ENCODE results near the gene TNF. TPM values are rescaled to one million over a fixed set of nuclear protein-coding genes. Genes with fewer than 3 reads are reported as not detected.
A peak's percentile ranks its signal among the peaks of the same experiment; 100 is the strongest.

TNF gene
- total RNA-seq, 1 experiment from 2014 or later: 223 TPM

GRCh38 chr6:31597006-31597405 is 21.6 kb downstream of the TNF start:
- no peak overlapping the region for H3K4me2 ChIP-seq (ENCODE audit: low read depth, low read length, poor library complexity, severe bottlenecking)
- no peak overlapping the region for H2AFZ ChIP-seq (ENCODE audit: low read length)
- H4K20me1 ChIP-seq (ENCODE audit: insufficient read depth, low read depth, low read length): no peaks in the 10 kb centered on the region
- no peak overlapping the region for H3K27ac ChIP-seq (ENCODE audit: low read length)
- no peaks in the 10 kb centered on the region for H3K36me3 ChIP-seq (ENCODE audit: insufficient read depth, low read length)
- H3K27me3 ChIP-seq (ENCODE audit: low read length): no peaks in the 10 kb centered on the region
- H3K4me1 ChIP-seq (ENCODE audit: low read length): peaks cover 9% of the 10 kb centered on the region; the same call in 1 of the 2 replicates
- peak; percentile 87 for DNase-seq
- H3K79me2 ChIP-seq (ENCODE audit: low read length): no peaks in the 10 kb centered on the region
- H3K9ac ChIP-seq (ENCODE audit: low read length): no peak overlapping the region
- no peaks in the 10 kb centered on the region for H3K9me2 ChIP-seq (replicated peaks; ENCODE audit: insufficient read depth, low read length)
- H3K4me3 ChIP-seq (ENCODE audit: low read length): no peak overlapping the region
- no peaks in the 10 kb centered on the region for H3K9me3 ChIP-seq (ENCODE audit: low read length)

GRCh38 chr6:31607317-31607716 is 32.0 kb downstream of the TNF start:
- no peak overlapping the region for H3K4me2 ChIP-seq (ENCODE audit: low read depth, low read length, poor library complexity, severe bottlenecking)
- no peaks in the 10 kb centered on the region for H4K20me1 ChIP-seq (ENCODE audit: insufficient read depth, low read depth, low read length)
- no peaks in the 10 kb centered on the region for H3K9me2 ChIP-seq (replicated peaks; ENCODE audit: insufficient read depth, low read length)
- no peak for DNase-seq
- peaks cover 4% of the 10 kb centered on the region for H3K4me1 ChIP-seq (ENCODE audit: low read length)
- no peaks in the 10 kb centered on the region for H3K79me2 ChIP-seq (ENCODE audit: low read length)
- H3K9me3 ChIP-seq (ENCODE audit: low read length): no peaks in the 10 kb centered on the region
- no peak overlapping the region for H2AFZ ChIP-seq (ENCODE audit: low read length)
- no peak overlapping the region for H3K27ac ChIP-seq (ENCODE audit: low read length)
- H3K27me3 ChIP-seq (ENCODE audit: low read length): no peaks in the 10 kb centered on the region
- no peak overlapping the region for H3K4me3 ChIP-seq (ENCODE audit: low read length)
- H3K36me3 ChIP-seq (ENCODE audit: insufficient read depth, low read length): no peaks in the 10 kb centered on the region
- H3K9ac ChIP-seq (ENCODE audit: low read length): no peak overlapping the region

GRCh38 chr6:31609519-31610406 is 34.4 kb downstream of the TNF start:
- Histone ChIP-seq H3K4me2 (ENCODE audit: low read depth, low read length, poor library complexity, severe bottlenecking) (no peak overlapping the region), H3K4me1 (ENCODE audit: low read length) (peaks cover 12% of the 10 kb centered on the region), H3K27me3 (ENCODE audit: low read length) (no peaks in the 10 kb centered on the region), H4K20me1 (ENCODE audit: insufficient read depth, low read depth, low read length) (no peaks in the 10 kb centered on the region), H3K9me3 (ENCODE audit: low read length) (no peaks in the 10 kb centered on the region), H3K27ac (ENCODE audit: low read length) (no peak overlapping the region), H2AFZ (ENCODE audit: low read length) (no peak overlapping the region), H3K9ac (ENCODE audit: low read length) (no peak overlapping the region), H3K36me3 (ENCODE audit: insufficient read depth, low read length) (no peaks in the 10 kb centered on the region), H3K9me2 (replicated peaks; ENCODE audit: insufficient read depth, low read length) (no peaks in the 10 kb centered on the region), H3K79me2 (ENCODE audit: low read length) (no peaks in the 10 kb centered on the region), H3K4me3 (ENCODE audit: low read length) (no peak overlapping the region)
- no peak for DNase-seq

GRCh38 chr6:31610968-31611367 is 35.6 kb downstream of the TNF start:
- Histone ChIP-seq H3K9me2 (replicated peaks; ENCODE audit: insufficient read depth, low read length) (no peaks in the 10 kb centered on the region), H3K79me2 (ENCODE audit: low read length) (no peaks in the 10 kb centered on the region), H3K4me2 (ENCODE audit: low read depth, low read length, poor library complexity, severe bottlenecking) (no peak overlapping the region), H3K4me1 (ENCODE audit: low read length) (peaks cover 24% of the 10 kb centered on the region), H3K9me3 (ENCODE audit: low read length) (no peaks in the 10 kb centered on the region), H3K9ac (ENCODE audit: low read length) (no peak overlapping the region), H3K4me3 (ENCODE audit: low read length) (no peak overlapping the region), H2AFZ (ENCODE audit: low read length) (no peak overlapping the region), H3K27me3 (ENCODE audit: low read length) (no peaks in the 10 kb centered on the region), H4K20me1 (ENCODE audit: insufficient read depth, low read depth, low read length) (no peaks in the 10 kb centered on the region), H3K27ac (ENCODE audit: low read length) (no peak overlapping the region), H3K36me3 (ENCODE audit: insufficient read depth, low read length) (no peaks in the 10 kb centered on the region)
- peak; percentile 24 for DNase-seq

- no peaks in the 10 kb centered on the region for H3K36me3 ChIP-seq (ENCODE audit: insufficient read depth, low read length)
- no peaks in the 10 kb centered on the region for H3K9me2 ChIP-seq (replicated peaks; ENCODE audit: insufficient read depth, low read length)
- H2AFZ ChIP-seq (ENCODE audit: low read length): peak overlapping the region; percentile 53; the same call in 1 of the 2 replicates
- peaks cover 25% of the 10 kb centered on the region for H3K4me1 ChIP-seq (ENCODE audit: low read length)
- no peaks in the 10 kb centered on the region for H3K79me2 ChIP-seq (ENCODE audit: low read length)
- peak overlapping the region; percentile 42 for H3K9ac ChIP-seq (ENCODE audit: low read length)
- no peak overlapping the region for H3K4me2 ChIP-seq (ENCODE audit: low read depth, low read length, poor library complexity, severe bottlenecking)
- H4K20me1 ChIP-seq (ENCODE audit: insufficient read depth, low read depth, low read length): no peaks in the 10 kb centered on the region
- no peaks in the 10 kb centered on the region for H3K9me3 ChIP-seq (ENCODE audit: low read length)
- DNase-seq: no peak
- no peak overlapping the region for H3K4me3 ChIP-seq (ENCODE audit: low read length)
- H3K27me3 ChIP-seq (ENCODE audit: low read length): no peaks in the 10 kb centered on the region
- H3K27ac ChIP-seq (ENCODE audit: low read length): no peak overlapping the region
Measured at GRCh38 chr6:31614075-31614619, 38.8 kb downstream of the TNF start.

- H3K4me2 ChIP-seq (ENCODE audit: low read depth, low read length, poor library complexity, severe bottlenecking): no peak within 1 kb of the TSS
- peaks cover 30% of the 10 kb centered on the region for H3K4me1 ChIP-seq (ENCODE audit: low read length)
- peak within 1 kb of the TSS; percentile 53; the same call in 1 of the 2 replicates for H2AFZ ChIP-seq (ENCODE audit: low read length)
- H3K79me2 ChIP-seq (ENCODE audit: low read length): no peaks in the 10 kb centered on the region
- peak within 1 kb of the TSS; percentile 42 for H3K9ac ChIP-seq (ENCODE audit: low read length)
- H3K27ac ChIP-seq (ENCODE audit: low read length): no peak within 1 kb of the TSS
- no peaks in the 10 kb centered on the region for H3K36me3 ChIP-seq (ENCODE audit: insufficient read depth, low read length)
- DNase-seq: peak; percentile 27
- no peaks in the 10 kb centered on the region for H3K9me3 ChIP-seq (ENCODE audit: low read length)
- H4K20me1 ChIP-seq (ENCODE audit: insufficient read depth, low read depth, low read length): no peaks in the 10 kb centered on the region
- no peaks in the 10 kb centered on the region for H3K27me3 ChIP-seq (ENCODE audit: low read length)
- no peak within 1 kb of the TSS for H3K4me3 ChIP-seq (ENCODE audit: low read length)
- H3K9me2 ChIP-seq (replicated peaks; ENCODE audit: insufficient read depth, low read length): no peaks in the 10 kb centered on the region
Measured at GRCh38 chr6:31614684-31615578, 39.6 kb downstream of the TNF start, which contains the start of gene AIF1. Gene AIF1, plus strand, starts transcription at chr6:31615234. Its CDS starts 96 bp downstream, at chr6:31615330.

GRCh38 chr6:31615748-31616147 is 40.4 kb downstream of the TNF start:
- Histone ChIP-seq H3K9me3 (ENCODE audit: low read length) (no peaks in the 10 kb centered on the region), H3K27me3 (ENCODE audit: low read length) (no peaks in the 10 kb centered on the region), H3K9ac (ENCODE audit: low read length) (no peak overlapping the region), H3K4me2 (ENCODE audit: low read depth, low read length, poor library complexity, severe bottlenecking) (no peak overlapping the region), H3K79me2 (ENCODE audit: low read length) (peaks cover 1% of the 10 kb centered on the region), H3K4me1 (ENCODE audit: low read length) (peaks cover 30% of the 10 kb centered on the region), H3K27ac (ENCODE audit: low read length) (no peak overlapping the region), H2AFZ (ENCODE audit: low read length) (no peak overlapping the region), H3K4me3 (ENCODE audit: low read length) (no peak overlapping the region), H4K20me1 (ENCODE audit: insufficient read depth, low read depth, low read length) (no peaks in the 10 kb centered on the region), H3K36me3 (ENCODE audit: insufficient read depth, low read length) (no peaks in the 10 kb centered on the region), H3K9me2 (replicated peaks; ENCODE audit: insufficient read depth, low read length) (no peaks in the 10 kb centered on the region)
- DNase-seq: peak; percentile 41

Data from Karpas-422 (cell line).